G401.6 (cell line): ENCODE results near the gene COX4I1.
"Not testable (repeated sequence)": the region's sequence is repeated elsewhere in the genome, so short reads cannot be mapped to it uniquely, and the experiment has no call there.

Experiments
- FAIRE-seq: peaks from 2 replicates; lab custom pipeline; 2012; peaks lifted over from hg19 to GRCh38; lab: Jason Lieb, UNC

Gene COX4I1

DNA sequence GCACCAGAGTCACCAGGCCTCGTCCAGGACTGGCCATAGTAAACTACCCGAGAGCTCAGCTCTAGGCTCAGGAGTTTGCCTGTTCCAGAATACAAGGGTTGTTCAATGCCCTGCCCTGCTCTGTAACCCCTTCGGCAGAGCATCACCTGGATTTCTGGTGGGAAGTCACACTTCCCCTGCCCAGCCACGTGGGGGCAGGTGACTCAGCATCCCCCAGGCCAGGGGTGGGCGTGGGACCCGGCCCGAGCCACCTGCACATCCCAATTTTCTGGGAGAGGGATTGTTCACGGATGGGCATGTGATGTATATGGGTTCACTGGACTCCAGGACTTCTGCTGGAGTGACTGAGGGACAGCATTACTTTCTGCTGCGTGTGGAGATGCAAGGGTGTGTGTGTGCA is 25.8 kb downstream of the COX4I1 start:
- no peak for FAIRE-seq

DNA sequence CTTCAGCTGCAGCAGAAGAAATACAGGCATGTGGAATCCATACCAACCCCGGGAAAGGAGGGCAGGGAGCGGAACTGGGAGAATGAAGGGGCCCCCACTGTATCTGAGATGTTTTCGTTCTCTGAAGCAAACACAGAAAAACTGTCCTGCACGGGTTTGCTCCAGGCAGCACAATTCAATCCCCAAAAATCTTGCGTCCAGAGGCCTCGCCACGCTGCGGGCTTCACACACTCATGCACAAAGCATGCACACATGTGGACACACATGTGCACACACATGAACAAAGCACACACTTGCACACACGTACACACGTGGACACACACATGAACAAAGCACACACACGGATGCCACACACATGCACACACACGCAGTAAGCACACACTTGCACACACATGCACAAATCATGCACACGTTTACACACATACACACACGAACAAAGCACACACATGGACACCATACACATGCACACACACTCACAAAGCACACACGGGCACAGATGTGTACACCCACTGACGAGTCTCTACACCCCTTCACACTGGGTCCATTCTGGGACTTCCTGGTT is 27.3 kb downstream of the COX4I1 start:
- FAIRE-seq = no peak

- no peak for FAIRE-seq
Observed at GRCh38 chr16:85828166-85828565, 28.7 kb downstream of the COX4I1 start.

DNA sequence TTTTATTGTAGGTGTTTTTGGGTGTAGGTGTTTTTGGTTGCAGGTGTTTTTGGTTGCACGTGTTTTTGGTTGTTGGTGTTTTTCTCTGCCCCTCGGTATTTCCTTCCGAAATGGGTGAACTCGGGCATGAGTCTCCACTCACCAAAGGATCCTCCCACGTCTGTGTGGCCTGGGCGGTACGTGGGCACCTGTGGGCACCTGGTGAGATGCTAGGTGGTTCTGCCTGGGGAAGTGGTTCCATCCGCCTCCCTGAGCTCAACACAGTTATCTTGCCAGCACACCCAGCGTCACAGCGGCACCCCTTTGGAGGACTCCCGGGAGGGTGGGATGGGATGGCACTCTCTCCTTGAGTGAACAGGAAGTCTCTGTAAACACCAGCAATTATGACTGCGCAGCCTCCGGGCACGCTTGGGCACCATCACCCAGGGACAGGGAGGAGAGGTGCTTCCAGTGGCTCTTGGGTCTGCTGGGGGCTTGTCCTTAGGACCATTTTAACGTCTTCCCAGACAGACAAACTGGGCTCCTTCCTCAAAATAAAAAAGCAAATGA is 29.8 kb downstream of the COX4I1 start:
- no peak for FAIRE-seq

GRCh38 chr16:85829751-85830445 is 30.4 kb downstream of the COX4I1 start:
- FAIRE-seq = no peak

GRCh38 chr16:85830821-85831220 is 31.3 kb downstream of the COX4I1 start:
- no peak for FAIRE-seq

- FAIRE-seq = no peak
Observed at GRCh38 chr16:85832570-85833218, 33.2 kb downstream of the COX4I1 start.

DNA sequence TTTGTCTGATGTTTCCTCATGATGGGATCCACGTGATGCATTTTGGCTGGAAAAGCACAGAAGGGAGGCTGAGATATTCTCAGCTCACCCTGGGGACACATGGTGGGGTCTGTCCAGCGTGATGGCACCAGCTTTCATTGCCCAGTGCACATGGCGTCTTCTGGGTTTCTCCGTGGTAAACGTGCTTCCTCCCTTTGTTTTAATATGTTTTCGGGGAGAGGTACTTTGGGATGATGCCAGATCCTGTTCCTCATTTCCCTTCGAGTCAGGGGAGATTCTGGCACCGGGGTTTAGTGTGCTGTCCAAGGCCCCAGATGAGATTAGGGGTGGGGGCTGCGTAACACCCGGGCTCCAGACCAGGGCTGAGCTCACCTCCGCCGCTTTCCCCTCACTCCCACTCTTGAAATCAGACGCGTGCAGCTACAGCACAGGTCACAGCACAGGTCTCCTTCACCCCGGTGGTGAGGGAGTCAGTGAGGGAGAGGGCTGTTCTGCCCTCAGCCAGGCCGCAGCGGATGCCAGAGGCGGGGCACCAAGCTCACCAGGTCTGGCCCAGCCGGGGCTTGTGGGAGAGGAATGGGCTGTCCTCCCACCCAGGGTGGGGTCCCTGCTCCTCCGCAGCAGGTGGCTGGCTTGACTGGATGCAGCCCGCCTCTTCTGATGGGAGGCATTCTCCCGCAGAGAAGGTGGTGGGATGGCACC is 33.9 kb downstream of the COX4I1 start:
- no peak for FAIRE-seq

- no peak for FAIRE-seq
Observed at GRCh38 chr16:85834741-85835140, 35.2 kb downstream of the COX4I1 start.

DNA sequence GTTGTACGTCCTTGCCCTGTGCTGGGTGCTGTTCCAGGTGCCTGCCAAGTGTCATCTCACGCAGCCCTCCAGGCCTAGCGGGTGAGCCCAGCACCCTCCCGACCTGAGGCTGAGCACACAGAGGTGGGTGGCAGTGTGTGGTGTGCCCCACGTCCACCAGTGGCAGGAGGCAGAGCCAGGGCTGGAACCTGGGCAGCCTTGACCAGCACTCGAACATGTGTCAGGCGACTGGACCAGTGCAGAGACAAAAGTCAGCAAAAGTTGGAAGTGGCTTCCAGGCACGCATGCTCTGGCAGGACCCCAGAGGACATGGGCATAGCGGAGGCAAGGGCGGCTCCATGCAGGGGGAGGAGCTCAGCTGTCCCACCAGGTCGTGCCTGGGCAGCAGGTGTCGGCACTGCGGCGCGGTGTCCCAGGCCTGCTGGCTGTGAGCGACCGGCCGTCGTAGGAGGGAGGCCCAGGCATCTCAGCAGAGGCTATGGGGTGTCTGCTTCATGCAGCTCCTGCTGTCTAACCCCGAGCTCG is 35.8 kb downstream of the COX4I1 start:
- FAIRE-seq = no peak

GRCh38 chr16:85835956-85836705 is 36.6 kb downstream of the COX4I1 start:
- no peak for FAIRE-seq

DNA sequence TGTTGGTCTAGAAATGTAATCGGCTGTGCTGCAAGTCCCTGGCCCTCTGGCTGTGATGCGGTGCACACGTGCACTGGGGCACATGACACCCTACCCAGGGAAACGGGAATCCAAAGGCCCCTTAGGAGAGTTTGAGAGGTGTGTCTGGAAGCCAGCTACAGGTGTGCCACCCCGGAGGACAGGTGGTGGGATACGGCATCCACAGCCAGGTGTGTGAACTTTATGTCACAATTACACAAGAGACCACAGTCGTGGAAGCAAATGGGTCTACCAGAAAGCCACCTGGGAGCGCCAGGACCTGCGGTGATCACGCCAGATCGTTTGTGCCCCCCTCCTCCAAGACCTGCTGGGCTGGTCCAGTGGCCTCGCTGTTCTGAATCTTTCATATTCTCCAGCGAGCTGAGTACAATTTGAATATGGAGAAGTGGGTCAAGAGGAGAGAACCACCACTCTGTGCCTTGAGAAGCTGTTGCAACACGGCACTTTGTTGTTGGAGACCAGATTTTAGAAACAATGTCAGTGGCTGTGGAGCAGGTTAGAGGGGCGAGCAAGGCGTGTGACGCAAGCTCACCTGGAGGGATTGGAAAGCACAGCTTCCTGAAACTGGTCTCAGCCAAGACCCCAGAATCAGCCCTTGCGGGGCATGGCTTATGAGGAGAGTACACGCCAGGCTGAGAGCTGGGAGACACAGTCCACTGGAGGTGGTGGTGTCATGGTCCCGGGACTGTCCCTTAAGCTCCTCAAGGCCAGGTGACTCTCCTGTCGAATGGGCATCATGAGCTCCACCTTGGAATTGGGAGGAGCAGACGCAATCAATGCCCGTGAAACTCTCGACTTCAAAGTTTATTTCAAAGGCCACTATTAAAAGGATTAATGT is 37.4 kb downstream of the COX4I1 start:
- FAIRE-seq = no peak

GRCh38 chr16:85837654-85838053 is 38.2 kb downstream of the COX4I1 start:
- not testable (repeated sequence) for FAIRE-seq

DNA sequence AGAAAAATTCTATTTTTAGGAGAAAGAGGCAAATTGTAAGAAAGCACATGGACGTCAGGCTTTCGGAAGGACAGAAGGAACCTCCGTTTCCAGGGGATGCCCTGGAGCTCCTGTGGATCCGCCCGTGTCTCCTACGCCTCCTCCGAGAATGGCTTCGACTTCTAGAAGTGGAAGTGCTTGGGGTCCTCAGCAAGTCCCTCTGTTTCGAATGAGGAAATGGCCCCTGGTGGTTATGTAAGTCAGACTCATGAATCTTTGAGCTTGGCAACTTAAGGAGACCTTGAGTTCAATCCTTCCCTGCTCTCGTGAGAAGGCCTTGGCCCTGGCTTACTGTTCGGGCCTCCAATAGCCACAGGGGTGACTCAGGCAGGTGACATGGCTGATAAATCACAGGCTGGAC is 38.9 kb downstream of the COX4I1 start:
- FAIRE-seq = no peak

GRCh38 chr16:85838876-85839585 is 39.5 kb downstream of the COX4I1 start:
- FAIRE-seq = no peak

- FAIRE-seq = no peak
Observed at GRCh38 chr16:85839681-85840240, 40.3 kb downstream of the COX4I1 start.

GRCh38 chr16:85840395-85840794 is 40.9 kb downstream of the COX4I1 start:
- FAIRE-seq = no peak

DNA sequence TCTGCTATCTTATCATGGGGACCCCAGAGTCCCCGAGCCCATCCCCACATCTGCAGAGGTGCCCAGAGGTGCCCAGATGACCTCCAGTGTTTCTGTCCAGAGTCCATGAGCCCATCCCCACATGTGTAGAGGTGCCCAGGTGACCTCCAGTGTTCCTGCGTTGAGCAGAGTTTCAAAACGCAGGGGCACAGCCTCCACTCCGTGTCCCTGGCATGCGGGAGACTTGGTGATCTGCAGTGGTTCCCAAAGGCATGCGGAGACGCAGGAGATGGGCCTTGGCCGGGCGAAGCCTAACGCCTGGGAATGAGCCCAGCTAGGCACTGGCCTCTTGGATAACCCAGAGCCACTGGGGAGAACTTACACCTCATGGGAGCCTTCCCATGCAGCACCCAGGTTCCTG is 41.3 kb downstream of the COX4I1 start:
- FAIRE-seq = no peak

- FAIRE-seq = no peak
Observed at GRCh38 chr16:85842435-85842834, 42.9 kb downstream of the COX4I1 start.

- FAIRE-seq = no peak
Observed at GRCh38 chr16:85842848-85843247, 43.4 kb downstream of the COX4I1 start.
